Left renal cortex interstitium (tissue), 4 donors: ENCODE results near the gene NDUFB2. TPM values are rescaled to one million over a fixed set of nuclear protein-coding genes. Genes with fewer than 3 reads are reported as not detected.
"Not testable (repeated sequence)": the region's sequence is repeated elsewhere in the genome, so short reads cannot be mapped to it uniquely, and the experiment has no call there.

ENCODE experiments used
- DNase-seq, 4 donors: peaks; one replicate each; pipeline ENCODE4 v3.0.0-alpha.2; 2013; ENCODE audit warnings: low read depth in 4 of 4, low spot score in 2 of 4, missing footprints in 1 of 4
- polyA plus RNA-seq, 4 donors: library from polyadenylated mRNA; unstranded; fragments of 120-200 nt; gene quantifications; one replicate each; pipeline ENCODE4 v1.2.1, GENCODE V29; 2013; ENCODE audit not compliant: insufficient read length in 4 of 4

The NDUFB2 gene
- 100 to 1,000 TPM; 176 to 235 (median 184) TPM for polyA plus RNA-seq

DNA sequence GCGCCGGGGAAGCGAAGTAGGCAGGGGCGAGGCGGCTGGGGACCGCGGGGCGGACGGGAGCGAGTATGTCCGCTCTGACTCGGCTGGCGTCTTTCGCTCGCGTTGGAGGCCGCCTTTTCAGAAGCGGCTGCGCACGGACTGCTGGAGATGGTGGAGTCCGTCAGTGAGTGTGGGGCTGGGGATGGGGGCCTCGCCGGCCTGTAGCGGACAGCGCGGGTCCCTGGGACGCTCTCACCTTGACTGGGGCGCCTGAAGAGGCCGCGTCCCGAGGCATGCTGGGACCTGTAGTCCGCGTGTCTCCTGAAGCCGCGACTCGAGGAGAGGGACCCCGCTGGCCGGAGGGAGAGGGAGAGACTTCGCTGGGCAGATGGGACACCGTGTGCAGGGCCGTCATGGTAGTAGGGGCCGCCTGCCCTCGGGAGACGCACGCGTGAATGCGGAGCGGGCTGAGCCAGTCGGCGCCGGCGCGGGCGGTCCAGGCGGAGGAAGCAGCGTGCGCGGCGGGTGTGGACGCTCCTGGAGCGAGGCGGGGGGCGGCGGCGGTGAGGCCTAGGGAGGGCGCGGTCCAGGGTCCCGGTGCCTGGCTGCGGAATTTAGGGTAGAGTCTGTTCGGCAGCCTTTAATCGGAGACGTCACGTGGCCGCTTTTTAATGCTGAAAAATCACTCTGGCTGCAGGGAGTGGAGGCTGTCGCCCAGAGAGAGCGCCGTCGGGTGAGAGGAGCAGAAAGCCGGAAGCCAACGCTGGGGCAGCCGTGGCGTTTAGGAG is at the start of gene NDUFB2:
TSS of gene NDUFB2 (plus strand) at position 29 of the 767 bp plus-strand sequence. CDS start at position 66, 37 bp downstream.
- peak; percentile 81 to 92 (median 84) for DNase-seq

GRCh38 chr7:140646931-140647647 is 49.4 kb upstream of the NDUFB2 start:
- DNase-seq: no peak

GRCh38 chr7:140649556-140650205 is 46.8 kb upstream of the NDUFB2 start:
- no peak for DNase-seq

DNA sequence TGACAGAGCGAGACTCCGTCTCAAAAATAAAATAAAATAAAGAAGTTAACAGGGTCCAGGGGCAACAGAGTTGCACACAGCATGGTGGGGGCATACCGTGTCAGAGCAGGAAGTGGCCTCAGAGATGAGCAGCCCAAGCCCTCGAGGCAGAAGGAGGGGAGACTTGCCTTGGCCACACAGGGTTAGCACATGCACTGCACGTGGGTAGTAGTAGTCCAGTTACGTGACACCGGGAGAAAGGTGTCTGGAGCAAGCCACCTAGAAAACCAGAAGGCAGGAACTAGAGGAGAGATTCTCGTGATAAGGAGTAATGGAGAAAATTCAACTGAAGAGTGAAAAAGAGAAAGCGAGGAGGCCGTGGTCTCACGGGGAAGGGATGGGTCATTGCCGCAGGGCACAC is 46.1 kb upstream of the NDUFB2 start:
- DNase-seq: no peak

DNA sequence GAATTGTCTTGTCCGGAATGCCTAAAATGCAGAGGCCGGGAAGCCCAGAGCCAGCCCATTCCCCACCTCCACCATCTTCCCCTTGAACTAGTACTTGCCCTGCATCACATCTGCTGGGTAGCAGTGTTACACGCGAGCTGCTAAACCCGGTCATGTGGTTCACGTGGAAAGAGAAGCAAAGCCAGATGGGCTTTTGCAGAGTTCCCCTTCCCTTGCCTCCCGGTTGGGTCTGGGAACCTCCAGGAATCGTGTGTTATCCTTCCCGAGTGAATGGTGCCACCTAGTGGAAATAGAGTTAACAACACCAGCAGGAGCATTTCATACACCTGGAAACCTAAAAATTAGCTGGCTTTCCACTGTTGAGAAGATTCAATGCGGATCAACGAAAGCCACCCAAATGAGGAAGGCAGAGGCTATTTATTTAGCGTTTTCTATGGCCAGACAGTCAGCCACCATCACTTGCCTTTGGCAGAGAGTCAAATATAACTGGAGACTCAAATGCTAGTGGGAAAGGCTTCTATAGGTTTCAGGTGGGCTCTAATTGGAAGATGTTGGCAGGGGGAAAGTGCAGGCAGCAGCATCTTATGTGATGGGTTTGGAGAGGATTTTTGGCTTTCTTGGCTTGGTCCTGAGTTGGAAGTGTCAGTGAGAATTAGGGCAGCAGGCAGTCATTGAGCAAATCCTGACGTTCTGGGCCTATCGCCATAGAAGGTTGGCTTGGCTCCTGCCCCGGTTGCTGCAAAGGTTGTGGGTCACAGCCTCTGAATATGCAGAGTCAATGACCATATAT is 43.0 kb upstream of the NDUFB2 start:
- peak in 1 of 4 donors; percentile 78 for DNase-seq

DNA sequence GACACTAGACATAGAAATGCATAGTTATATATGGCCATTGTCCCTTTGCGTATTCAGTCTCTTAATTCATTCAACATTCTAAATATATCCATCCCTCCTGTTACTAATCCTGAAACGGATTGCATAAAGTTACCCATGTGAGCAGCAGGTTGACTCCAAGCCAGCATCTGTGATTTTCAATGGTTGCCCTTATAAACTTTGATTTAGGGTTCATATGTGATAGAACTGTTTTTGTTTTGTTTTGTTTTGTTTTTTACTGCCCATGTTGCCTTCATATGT is 42.5 kb upstream of the NDUFB2 start:
- DNase-seq: no peak

- no peak for DNase-seq
Measured at GRCh38 chr7:140654661-140655060, 41.8 kb upstream of the NDUFB2 start.

DNA sequence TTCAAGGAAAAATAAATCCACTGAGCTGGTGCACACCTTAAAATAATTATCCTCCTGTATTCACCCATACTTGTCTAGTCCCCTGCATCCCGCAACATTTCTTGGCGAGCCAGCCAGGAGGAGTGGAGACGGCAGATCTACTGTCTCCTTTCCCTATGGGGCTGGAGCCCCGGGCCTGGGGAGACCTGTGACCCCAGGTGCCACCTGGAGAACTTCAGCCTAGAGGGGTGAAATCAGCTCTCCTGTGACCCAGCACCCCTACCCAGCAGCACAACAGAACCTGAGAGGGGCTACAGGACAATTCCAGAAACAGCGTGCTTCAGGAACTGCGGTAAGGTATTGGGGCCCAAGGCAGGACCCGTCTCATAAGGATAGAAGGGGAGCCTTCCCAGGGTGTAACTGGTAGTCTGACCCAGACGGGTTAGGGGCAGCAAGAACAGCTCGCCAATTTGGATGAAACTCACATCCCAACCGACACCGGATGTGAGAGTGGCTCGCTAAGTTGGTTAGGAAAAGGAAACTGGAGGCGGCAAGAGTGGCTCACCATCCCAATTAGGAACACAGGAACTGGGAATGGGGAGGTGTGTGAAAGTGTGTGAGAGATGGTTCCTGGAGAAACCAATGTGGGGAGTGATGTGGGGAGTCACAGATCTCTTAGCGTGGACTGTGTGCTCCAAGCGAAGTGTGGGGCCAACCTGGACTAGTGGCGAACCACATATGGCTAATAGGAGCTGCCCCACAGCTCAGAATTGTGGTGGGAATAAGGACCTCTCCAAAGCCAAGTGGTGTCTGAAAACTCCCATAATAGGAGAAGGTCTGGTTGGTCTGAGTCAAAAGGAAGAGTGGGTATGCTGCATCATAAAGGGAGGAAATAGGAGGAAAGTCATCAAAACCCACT is 40.7 kb upstream of the NDUFB2 start:
- no peak for DNase-seq

DNA sequence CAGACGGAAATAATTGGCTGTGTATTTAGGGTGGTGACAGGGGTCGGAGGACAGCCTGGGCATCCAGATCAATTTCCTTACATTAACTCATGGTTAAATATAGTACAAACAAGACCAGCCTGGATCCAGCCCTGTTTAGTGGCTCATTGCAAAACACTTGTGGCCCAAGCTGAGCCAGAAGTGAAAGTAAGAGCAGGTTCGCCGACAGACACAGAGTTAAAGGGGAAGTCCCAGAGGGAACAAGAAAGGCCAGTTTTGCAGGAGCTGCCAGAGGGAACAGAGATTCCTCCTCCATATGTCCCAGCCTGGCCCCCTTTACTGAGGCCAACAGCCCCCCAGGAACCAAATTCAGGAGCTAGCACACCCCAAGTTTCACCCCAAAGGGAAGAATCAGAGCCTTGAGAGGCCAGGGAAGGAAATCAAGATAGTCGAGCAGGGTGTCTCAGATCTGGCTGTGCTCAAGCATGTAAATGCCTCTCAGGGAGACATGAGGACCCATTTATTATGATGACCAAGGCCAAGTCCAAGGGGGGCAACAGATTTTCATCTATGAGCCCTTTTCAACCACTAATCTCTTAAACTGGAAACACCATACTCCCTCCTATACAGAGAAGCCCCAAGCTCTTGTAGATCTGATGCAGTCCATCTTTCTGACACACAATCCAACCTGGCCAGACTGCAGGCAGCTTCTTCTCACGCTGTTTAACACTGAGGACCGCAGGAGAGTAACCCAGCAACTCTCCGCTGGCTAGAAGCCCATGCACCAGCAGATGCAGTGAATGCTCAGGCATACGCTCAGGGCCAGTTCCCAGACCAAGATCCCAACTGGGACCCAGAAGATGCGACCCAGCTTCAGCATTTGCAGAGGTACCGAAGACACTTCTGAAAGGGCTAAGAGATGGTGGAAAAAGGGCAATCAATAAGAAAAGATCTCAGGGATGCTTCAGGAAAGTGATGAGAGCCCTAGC is 39.7 kb upstream of the NDUFB2 start:
- peak in 1 of 4 donors; percentile 48 for DNase-seq

DNA sequence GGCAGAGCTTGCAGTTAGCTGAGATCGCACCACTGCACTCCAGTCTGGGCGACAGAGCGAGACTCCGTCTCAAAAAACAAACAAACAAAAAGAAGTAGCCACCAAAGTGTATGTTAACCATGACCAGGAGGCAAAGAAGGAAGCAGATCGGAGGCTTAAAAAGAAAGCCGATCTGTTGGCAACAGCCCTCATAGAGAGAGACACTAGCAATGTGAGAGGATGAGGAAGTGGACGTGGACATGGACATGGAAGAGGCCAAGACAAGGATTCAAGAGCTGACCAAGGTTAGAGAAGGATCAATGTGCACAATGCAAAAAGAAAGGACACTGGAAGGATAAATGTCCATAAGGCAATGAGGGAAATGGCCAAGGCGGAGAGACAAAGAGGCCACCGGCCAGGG is 38.6 kb upstream of the NDUFB2 start:
- no peak for DNase-seq

- no peak for DNase-seq
Measured at GRCh38 chr7:140659856-140660255, 36.7 kb upstream of the NDUFB2 start.

- DNase-seq: no peak
Measured at GRCh38 chr7:140661124-140661523, 35.4 kb upstream of the NDUFB2 start.

DNA sequence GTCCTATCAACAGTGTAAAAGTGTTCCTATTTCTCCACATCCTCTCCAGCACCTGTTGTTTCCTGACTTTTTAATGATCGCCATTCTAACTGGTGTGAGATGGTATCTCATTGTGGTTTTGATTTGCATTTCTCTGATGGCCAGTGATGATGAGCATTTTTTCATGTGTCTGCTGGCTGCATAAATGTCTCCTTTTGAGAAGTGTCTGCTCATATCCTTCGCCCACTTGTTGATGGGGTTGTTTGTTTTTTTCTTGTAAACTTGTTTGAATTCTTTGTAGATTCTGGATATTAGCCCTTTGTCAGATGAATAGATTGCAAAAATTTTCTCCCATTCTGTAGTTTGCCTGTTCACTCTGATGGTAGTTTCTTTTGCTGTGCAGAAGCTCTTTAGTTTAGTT is 33.6 kb upstream of the NDUFB2 start:
- DNase-seq: not testable (repeated sequence)

DNA sequence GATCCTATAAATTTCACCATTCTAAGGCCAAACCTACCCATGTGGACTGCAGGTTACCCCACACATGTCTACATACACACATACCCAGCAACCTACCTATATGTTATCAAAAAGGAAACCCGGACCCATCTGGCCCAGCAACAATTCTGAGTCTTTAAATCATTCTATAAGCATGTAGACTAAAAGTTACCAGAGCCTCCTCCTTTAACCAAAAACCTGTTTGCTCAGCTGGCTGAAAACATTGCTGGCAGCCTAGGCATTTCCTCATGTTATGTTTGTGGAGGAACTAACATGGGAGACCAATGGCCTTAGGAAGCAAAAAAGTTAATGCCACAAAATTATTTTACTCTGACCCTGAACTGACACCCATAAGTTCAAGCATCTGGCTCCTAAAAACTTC is 29.0 kb upstream of the NDUFB2 start:
- DNase-seq: no peak

DNA sequence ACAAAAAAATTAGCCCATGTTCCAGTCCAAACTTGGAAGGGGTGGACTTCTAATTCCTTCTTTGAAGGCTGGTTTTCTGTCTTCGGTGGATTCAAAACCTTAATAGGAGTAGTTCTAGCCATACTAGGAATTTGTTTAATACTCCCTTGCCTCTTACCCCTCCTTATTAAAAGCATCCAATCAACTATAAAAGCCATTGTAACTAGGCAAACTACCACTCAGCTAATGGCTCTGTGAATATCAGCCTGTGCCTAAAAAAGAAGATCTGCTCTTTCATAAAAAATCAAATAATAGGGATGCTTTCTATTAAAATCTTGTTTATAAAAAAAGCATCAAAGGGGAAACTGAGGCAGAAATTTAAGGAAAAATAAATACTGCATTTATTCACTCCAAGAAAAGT is 27.9 kb upstream of the NDUFB2 start:
- DNase-seq: no peak

DNA sequence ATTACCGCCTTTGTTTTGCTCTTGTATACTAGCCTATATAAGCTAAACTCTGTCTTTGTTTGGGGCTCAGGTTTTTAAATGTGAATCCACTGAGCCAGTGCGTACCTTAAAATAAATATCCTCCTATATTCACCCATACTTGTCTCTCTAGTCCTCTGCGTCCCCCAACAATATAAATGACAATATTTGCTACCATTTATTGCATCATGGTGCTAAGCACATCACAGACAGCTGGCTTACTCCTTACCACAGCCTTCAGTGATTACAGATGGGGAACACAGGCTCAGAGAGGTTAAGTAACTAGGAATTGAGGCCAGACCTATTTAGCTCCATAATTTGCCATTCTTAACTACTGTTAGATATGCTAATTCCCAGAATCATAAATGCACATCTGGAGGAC is 27.2 kb upstream of the NDUFB2 start:
- no peak for DNase-seq

DNA sequence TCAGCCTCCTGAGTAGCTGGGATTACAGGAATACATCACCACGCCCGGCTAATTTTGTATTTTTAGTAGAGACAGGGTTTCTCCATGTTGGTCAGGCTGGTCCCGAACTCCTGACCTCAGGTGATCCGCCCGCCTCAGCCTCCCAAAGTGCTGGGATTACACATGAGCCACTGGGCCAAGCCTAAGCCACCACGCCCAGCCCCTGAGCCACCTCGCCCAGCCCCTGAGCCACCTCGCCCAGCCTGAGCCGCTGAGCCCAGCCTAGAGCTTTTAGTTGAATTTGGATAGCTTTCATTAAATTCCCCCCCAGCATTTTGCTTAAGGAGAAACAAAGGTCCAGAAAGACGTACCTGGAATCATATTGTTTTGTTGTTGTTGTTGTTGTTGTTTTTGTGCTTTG is 26.6 kb upstream of the NDUFB2 start:
- DNase-seq: not testable (repeated sequence)

DNA sequence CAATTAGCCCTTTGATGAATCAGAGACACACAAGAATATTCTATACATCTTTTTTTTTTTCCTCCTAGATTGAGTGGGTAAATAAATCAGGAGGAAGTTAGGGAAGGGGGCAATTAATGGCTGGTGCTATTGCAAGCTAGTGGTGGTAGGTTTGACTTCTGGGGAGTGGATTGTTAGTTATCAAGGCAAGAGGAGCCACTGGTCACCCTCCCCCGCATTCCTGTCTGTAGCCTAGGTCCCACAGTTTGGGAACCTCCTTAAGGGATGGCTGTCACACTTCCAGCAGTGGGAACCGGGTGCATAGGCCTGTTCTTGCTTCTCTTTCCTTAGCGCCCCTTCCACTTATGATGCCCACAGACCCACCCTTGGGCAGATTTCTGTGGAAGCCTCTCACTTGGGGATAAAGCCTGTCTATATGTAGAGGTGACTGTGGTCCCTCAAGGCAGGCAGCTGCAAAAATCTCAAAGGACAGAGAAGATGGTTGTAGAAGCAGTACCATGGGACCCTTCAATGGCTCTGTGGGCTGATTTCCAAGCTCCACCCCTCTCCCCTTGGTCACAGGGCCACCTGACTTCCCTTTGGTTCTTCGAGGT is 26.1 kb upstream of the NDUFB2 start:
- DNase-seq: no peak
